ENCODE measurements around the gene KIRREL1. TPM values are rescaled to one million over a fixed set of nuclear protein-coding genes. Genes with fewer than 3 reads are reported as not detected.

The KIRREL1 gene
- total RNA-seq, 4 donors from 2014 or later: 37.4 to 77.1 (median 54.6) TPM

DNA sequence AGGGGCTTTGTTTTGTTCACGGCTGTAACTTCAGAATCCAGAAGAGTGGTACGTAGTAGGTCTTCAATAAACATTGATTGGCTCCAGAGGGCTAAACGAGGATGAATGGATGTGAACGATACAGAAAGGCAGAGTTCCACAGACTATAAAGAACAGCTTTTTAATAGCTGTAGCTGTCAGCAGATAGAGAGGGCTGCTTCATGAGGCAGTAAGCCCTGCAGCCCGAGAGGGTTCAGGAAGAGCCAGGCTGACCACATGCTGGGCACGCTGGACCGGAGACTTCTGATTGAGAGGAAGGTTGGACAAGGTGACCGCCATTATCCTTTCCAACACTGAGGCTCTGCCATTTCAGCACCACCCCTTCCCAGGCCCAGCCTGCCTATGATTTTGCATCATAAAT lies 45.3 kb downstream of the KIRREL1 start:
- TF ChIP-seq POLR2A (IDR thresholded peaks at IDR 0.05; ENCODE audit: low read depth) (no peak), EP300 (IDR thresholded peaks at IDR 0.05) (no peak)
- TF ChIP-seq, protein P1, sequence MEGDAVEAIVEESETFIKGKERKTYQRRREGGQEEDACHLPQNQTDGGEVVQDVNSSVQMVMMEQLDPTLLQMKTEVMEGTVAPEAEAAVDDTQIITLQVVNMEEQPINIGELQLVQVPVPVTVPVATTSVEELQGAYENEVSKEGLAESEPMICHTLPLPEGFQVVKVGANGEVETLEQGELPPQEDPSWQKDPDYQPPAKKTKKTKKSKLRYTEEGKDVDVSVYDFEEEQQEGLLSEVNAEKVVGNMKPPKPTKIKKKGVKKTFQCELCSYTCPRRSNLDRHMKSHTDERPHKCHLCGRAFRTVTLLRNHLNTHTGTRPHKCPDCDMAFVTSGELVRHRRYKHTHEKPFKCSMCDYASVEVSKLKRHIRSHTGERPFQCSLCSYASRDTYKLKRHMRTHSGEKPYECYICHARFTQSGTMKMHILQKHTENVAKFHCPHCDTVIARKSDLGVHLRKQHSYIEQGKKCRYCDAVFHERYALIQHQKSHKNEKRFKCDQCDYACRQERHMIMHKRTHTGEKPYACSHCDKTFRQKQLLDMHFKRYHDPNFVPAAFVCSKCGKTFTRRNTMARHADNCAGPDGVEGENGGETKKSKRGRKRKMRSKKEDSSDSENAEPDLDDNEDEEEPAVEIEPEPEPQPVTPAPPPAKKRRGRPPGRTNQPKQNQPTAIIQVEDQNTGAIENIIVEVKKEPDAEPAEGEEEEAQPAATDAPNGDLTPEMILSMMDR (IDR thresholded peaks at IDR 0.05): no peak
- Histone ChIP-seq H3K27ac (replicated peaks in 1 of 4) (no peak overlapping the region), H3K4me1 (peaks cover 20 to 63% (median 60%) of the 10 kb centered on the region in 4 donors), H3K36me3 (no peaks in the 10 kb centered on the region), H3K27me3 (no peaks in the 10 kb centered on the region), H3K9me3 (no peaks in the 10 kb centered on the region), H3K4me3 (no peak overlapping the region)
- WGBS: 61% methylated on average over 7 of the region's 8 CpGs
- DNase-seq (ENCODE audit: extremely low spot score): no peak
- intact Hi-C loops (cut with DNase I): loop anchor here (5.0 kb wide), 1 partner anchor 49 kb away; no protein-coding TSS in a partner anchor

DNA sequence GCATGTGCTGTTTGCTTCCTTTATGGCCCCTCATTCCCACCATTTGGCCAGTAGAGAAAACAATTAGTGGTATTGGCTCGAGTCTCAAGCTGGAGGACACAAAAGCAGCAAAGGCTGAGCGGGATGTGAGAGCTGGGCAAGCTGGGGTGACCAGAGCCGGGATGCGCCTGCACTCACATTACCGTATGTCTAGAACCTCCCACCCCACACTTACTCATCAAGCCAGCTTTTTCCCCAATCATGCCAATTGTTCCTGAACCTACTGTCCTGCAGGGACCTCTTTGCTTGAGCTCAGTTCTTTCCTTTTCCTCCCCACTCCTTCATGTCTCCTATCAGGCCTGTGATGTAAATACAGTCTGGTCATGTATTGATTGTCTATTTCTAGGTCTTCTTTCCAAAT lies 45.9 kb downstream of the KIRREL1 start:
- no peak overlapping the region for H3K27ac ChIP-seq (replicated peaks in 1 of 4)
- H3K27me3 ChIP-seq: no peaks in the 10 kb centered on the region
- no peaks in the 10 kb centered on the region for H3K36me3 ChIP-seq
- 52% methylated on average over 5 of the region's 5 CpGs for WGBS
- no peaks in the 10 kb centered on the region for H3K9me3 ChIP-seq
- DNase-seq (ENCODE audit: extremely low spot score): no peak
- intact Hi-C loops (cut with DNase I): loop anchor here (5.0 kb wide), 1 partner anchor 48 kb away; no protein-coding TSS in a partner anchor
- no peak overlapping the region for H3K4me3 ChIP-seq
- H3K4me1 ChIP-seq: peaks cover 20 to 69% (median 65%) of the 10 kb centered on the region in 4 donors
- TF ChIP-seq, protein P1 (IDR thresholded peaks at IDR 0.05): no peak
- TF ChIP-seq POLR2A (IDR thresholded peaks at IDR 0.05; ENCODE audit: low read depth) (no peak), EP300 (IDR thresholded peaks at IDR 0.05) (no peak), POLR2AphosphoS5 (IDR thresholded peaks at IDR 0.05) (no peak)

DNA sequence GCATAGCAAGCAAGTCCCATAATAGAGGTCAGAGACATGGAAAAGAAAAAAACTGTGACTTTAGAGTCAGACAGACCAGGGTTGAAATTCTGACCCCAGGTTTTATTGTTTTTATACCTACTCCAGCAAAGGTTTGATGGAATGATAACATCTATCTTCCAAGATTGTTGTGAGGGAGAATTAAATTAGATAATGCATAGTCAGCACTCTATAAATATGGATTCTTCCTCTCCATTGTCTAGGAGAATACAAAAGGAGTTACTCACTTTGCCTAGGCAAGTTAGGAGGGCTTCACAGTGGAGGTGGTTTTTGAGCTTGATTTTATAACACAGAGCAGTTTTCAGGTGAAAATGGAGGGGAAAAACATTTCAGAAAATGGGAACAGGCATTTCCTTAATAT lies 46.9 kb downstream of the KIRREL1 start:
- H3K9me3 ChIP-seq: no peaks in the 10 kb centered on the region
- DNase-seq (ENCODE audit: extremely low spot score): no peak
- intact Hi-C loops (cut with DNase I): no loop called here
- H3K27me3 ChIP-seq: no peaks in the 10 kb centered on the region
- H3K36me3 ChIP-seq: no peaks in the 10 kb centered on the region
- no peak overlapping the region for H3K27ac ChIP-seq (replicated peaks in 1 of 4)
- no peak for TF ChIP-seq EP300 (IDR thresholded peaks at IDR 0.05)
- TF ChIP-seq, protein P1 (IDR thresholded peaks at IDR 0.05): no peak
- no peak for TF ChIP-seq POLR2AphosphoS5 (IDR thresholded peaks at IDR 0.05)
- no peak for TF ChIP-seq POLR2A (IDR thresholded peaks at IDR 0.05; ENCODE audit: low read depth)
- peaks cover 20 to 76% (median 69%) of the 10 kb centered on the region in 4 donors for H3K4me1 ChIP-seq
- H3K4me3 ChIP-seq: no peak overlapping the region

DNA sequence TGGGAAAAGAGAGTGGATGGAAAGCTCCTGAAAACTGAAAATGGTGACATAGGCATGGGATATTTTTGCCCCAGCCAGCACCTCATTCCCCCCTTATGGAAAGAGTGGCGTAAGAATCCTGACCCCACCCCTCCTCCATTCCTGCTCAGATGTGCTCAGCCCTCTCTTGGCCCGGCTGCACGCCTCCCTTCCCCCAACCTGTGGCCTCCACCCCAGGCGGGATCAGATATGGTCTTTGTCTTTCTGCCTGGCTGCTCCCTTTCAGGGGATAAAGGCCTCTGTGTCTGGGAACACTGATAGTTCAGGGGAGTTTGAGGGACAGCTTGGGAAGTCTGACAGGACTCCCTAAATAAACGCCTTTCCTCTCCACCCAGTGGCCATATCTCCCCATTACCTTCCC lies 49.8 kb downstream of the KIRREL1 start:
- H3K27me3 ChIP-seq: no peaks in the 10 kb centered on the region
- peaks cover 17 to 78% (median 68%) of the 10 kb centered on the region in 4 donors for H3K4me1 ChIP-seq
- intact Hi-C loops (cut with DNase I): no loop called here
- no peaks in the 10 kb centered on the region for H3K36me3 ChIP-seq
- 71% methylated on average over 4 of the region's 5 CpGs for WGBS
- no peak for TF ChIP-seq POLR2A (IDR thresholded peaks at IDR 0.05; ENCODE audit: low read depth)
- no peak for TF ChIP-seq POLR2AphosphoS5 (IDR thresholded peaks at IDR 0.05)
- no peak for TF ChIP-seq EP300 (IDR thresholded peaks at IDR 0.05)
- TF ChIP-seq, protein P1 (IDR thresholded peaks at IDR 0.05): no peak
- no peak for DNase-seq (ENCODE audit: extremely low spot score)
- H3K9me3 ChIP-seq: no peaks in the 10 kb centered on the region
- no peak overlapping the region for H3K4me3 ChIP-seq
- H3K27ac ChIP-seq (replicated peaks in 1 of 4): no peak overlapping the region

DNA sequence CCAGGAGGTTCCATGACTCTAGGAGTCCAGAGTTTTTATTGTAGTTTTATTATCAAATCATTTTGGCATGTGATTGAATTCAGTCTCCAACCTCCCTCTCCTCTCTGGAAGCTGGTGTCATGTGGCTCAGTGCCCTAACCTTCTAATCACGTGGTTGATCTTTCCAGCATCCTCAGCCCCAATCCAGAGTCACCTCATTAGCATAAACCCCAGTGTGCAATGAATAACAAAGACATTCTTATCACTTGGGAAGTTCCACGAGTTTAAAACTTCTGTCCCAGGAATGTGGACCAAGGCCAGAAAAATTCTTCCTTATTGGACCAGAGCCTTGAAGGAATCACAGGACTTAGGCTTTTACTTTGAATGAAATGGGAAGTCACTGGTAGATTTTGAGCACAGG lies 52.2 kb downstream of the KIRREL1 start:
- H3K27ac ChIP-seq (replicated peaks in 1 of 4): no peak overlapping the region
- H3K27me3 ChIP-seq: no peaks in the 10 kb centered on the region
- TF ChIP-seq POLR2AphosphoS5 (IDR thresholded peaks at IDR 0.05) (no peak), POLR2A (IDR thresholded peaks at IDR 0.05; ENCODE audit: low read depth) (no peak), EP300 (IDR thresholded peaks at IDR 0.05) (no peak)
- TF ChIP-seq, protein P1 (IDR thresholded peaks at IDR 0.05): no peak
- H3K4me1 ChIP-seq: peaks cover 10 to 82% (median 76%) of the 10 kb centered on the region in 4 donors
- 17% methylated on average over 2 of the region's 2 CpGs for WGBS
- no peak for DNase-seq (ENCODE audit: extremely low spot score)
- no peaks in the 10 kb centered on the region for H3K9me3 ChIP-seq
- intact Hi-C loops (cut with DNase I): no loop called here
- no peaks in the 10 kb centered on the region for H3K36me3 ChIP-seq
- H3K4me3 ChIP-seq: no peak overlapping the region

Data from esophagus muscularis mucosa (tissue), 4 donors.